NCI-H446 (cell line): ENCODE results near the gene HBD.

Experiments
- DNase-seq, 2 experiments: peaks; one replicate each; lab custom pipeline; 2025; lab: John Stamatoyannopoulos, UW

HBD gene

GRCh38 chr11:5232176-5232575, 2.1 kb downstream of the HBD start:
- no peak for DNase-seq

- DNase-seq = no peak
Measured at GRCh38 chr11:5231111-5231510, 3.2 kb downstream of the HBD start.

DNA sequence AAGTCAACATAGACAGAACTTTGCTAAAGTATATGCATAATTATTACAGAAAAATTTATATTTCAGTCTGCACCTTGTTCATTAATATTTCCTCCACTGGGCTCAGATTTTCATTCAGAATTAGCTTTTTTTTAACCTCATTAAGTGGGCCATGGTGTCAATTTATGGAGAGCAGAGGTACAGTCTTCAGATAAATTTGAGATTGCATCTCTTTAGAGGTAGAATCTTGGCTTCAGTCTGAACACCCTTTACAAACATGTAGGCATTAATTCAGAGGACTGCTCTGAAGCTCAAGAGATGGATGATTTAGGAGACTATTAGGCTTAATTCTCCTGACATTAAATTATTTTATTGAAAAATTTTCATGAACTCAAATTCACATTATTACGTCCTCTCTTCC, 4.0 kb downstream of the HBD start:
- no peak for DNase-seq

- no peak for DNase-seq
Measured at GRCh38 chr11:5229796-5230195, 4.5 kb downstream of the HBD start.

DNA sequence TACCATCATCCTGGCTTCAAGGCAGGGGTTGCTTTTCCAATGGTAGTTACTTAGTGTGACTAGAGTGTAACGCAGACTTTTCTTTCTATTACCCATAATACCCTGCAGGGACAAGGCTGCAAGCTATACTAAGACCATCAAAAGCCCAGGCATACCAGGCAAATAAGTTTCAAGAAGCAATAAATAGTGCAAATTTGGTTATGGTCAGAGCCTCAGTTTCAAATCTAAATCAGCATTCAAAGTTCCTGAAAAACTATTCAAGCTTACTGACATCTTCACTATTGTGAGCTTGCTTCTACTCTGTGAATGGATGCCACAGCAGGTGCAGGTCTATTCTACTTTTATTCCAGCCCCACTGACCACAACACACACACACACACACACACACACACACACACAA, 4.9 kb downstream of the HBD start:
- DNase-seq = no peak

- DNase-seq = no peak
Measured at GRCh38 chr11:5228124-5228523, 6.2 kb downstream of the HBD start.

GRCh38 chr11:5227681-5228080, 6.6 kb downstream of the HBD start:
- no peak for DNase-seq

- no peak for DNase-seq
Measured at GRCh38 chr11:5226732-5227310, 7.5 kb downstream of the HBD start, which contains the start of gene HBB. Gene HBB, minus strand, starts transcription at chr11:5227071. Its CDS starts 50 bp downstream, at chr11:5227021.

DNA sequence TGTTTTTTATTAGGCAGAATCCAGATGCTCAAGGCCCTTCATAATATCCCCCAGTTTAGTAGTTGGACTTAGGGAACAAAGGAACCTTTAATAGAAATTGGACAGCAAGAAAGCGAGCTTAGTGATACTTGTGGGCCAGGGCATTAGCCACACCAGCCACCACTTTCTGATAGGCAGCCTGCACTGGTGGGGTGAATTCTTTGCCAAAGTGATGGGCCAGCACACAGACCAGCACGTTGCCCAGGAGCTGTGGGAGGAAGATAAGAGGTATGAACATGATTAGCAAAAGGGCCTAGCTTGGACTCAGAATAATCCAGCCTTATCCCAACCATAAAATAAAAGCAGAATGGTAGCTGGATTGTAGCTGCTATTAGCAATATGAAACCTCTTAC, 8.8 kb downstream of the HBD start:
- no peak for DNase-seq

DNA sequence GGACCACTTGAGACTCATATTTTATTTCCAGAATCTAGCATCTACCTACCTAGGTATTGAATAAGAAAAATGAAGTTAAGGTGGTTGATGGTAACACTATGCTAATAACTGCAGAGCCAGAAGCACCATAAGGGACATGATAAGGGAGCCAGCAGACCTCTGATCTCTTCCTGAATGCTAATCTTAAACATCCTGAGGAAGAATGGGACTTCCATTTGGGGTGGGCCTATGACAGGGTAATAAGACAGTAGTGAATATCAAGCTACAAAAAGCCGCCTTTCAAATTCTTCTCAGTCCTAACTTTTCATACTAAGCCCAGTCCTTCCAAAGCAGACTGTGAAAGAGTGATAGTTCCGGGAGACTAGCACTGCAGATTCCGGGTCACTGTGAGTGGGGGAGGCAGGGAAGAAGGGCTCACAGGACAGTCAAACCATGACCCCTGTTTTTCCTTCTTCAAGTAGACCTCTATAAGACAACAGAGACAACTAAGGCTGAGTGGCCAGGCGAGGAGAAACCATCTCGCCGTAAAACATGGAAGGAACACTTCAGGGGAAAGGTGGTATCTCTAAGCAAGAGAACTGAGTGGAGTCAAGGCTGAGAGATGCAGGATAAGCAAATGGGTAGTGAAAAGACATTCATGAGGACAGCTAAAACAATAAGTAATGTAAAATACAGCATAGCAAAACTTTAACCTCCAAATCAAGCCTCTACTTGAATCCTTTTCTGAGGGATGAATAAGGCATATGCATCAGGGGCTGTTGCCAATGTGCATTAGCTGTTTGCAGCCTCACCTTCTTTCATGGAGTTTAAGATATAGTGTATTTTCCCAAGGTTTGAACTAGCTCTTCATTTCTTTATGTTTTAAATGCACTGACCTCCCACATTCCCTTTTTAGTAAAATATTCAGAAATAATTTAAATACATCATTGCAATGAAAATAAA, 9.5 kb downstream of the HBD start:
- no peak for DNase-seq

GRCh38 chr11:5223686-5224085, 10.6 kb downstream of the HBD start:
- no peak for DNase-seq

DNA sequence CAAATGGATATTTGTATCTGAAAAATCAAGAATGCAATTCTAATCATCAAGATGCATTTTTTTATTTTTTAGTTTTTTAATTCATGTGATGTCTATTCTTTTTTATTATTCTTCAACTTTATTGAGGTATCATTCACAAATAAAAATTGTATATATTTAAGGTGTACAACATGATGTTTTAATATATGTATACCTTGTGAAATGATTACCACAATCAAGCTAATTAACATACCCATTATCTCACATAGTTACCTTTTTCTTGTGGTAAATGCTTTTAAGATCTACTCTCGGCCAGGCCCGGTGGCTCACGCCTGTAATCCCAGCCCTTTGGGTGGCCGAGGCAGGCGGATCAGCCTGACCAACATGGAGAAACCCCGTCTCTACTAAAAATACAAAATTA, 11.1 kb downstream of the HBD start:
- no peak for DNase-seq

GRCh38 chr11:5210376-5210885, 23.9 kb downstream of the HBD start:
- no peak for DNase-seq

GRCh38 chr11:5204787-5205186, 29.5 kb downstream of the HBD start:
- DNase-seq = peak in 1 of 2 experiments; percentile 3

DNA sequence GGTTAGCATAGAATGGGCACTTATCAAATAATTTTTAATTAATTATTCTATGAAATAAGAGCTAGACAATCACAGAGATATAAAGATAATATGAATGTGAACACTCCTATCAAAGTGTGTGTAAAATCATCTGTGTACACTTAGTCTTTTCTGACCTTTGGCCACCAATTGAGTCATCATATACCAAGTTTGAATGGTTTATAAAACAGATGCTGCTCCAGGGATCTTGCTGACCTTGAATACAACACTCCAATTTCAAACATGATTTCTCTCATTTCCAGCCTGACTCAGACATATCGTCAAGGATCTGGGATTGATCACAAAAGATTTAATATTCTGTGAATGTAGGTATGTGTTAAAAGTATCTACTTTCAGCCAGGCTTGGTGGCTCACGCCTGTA, 30.9 kb downstream of the HBD start:
- no peak for DNase-seq

GRCh38 chr11:5200582-5200981, 33.7 kb downstream of the HBD start, which contains the start of gene OR51V1:
Gene OR51V1, minus strand, starts transcription at chr11:5200682. Its CDS starts 0 bp downstream, at chr11:5200682.
- no peak for DNase-seq

GRCh38 chr11:5198285-5198684, 36.0 kb downstream of the HBD start:
- DNase-seq = no peak

- DNase-seq = no peak
Measured at GRCh38 chr11:5197536-5197935, 36.7 kb downstream of the HBD start.

DNA sequence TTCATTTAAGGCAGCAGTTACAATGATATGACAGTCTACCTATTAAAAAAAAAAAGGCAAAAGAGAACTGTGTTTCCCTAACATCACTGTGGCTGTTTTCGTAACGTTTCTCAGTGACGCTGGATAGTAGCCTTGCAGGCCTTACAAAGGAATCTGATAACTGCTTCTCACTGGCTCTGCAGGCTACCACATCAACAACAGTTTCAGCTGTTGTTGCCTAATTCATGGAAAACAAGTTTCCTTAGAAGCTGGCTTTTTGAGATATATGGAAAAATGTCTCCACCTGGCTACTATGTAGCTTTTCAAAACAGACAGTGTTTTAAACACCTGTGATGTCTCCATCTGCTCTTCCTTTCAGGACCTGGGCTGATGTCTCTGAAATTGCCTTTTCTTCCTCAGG, 37.6 kb downstream of the HBD start:
- DNase-seq = no peak

DNA sequence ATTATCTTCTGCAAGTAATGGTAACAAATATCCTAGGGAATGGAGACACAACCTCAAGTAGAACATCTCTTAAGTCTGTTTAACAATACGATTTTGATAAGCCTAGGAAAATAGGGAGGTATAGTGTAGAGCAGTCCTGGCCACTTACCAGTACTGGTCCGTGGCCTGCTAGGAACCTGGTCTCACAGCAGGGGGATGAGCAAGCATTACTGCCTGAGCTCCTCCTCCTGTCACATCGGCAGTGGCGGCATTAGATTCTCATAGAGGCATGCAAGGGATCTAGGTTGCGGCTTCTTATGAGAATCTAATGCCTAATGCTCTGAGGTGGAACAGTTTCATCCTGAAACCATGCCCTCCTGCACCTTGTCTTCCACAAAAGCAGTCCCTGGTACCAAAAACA, 38.2 kb downstream of the HBD start:
- no peak for DNase-seq

DNA sequence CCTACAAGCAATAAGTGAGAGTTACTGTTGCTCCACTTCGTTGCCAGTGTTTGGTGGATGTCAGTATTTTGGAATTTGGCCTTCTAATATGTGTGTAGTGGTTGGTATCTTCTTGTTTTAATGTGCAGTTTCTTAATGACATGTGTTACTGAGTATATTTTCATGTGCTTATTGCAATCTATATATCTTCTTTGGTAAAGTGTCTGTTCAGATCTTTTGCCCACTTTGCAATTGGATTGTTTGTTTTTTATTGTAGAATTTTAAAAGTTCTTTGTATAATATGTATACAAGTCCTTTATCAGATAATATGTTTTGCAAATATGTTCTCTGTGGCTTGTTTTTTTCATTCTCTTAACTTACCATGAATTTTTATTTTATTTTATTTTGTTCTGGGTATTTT, 41.5 kb downstream of the HBD start:
- no peak for DNase-seq

- DNase-seq = no peak
Measured at GRCh38 chr11:5188201-5188600, 46.1 kb downstream of the HBD start.
